ENCODE data around the gene ZGPAT. TPM values are rescaled to one million over a fixed set of nuclear protein-coding genes. Genes with fewer than 3 reads are reported as not detected.
A peak's percentile ranks its signal among the peaks of the same experiment; 100 is the strongest.
"Not testable (repeated sequence)": the region's sequence is repeated elsewhere in the genome, so short reads cannot be mapped to it uniquely, and the experiment has no call there.

ZGPAT gene
- total RNA-seq, 6 experiments from 2014 or later, result 18.3 to 22.9 (median 19.6) TPM

DNA sequence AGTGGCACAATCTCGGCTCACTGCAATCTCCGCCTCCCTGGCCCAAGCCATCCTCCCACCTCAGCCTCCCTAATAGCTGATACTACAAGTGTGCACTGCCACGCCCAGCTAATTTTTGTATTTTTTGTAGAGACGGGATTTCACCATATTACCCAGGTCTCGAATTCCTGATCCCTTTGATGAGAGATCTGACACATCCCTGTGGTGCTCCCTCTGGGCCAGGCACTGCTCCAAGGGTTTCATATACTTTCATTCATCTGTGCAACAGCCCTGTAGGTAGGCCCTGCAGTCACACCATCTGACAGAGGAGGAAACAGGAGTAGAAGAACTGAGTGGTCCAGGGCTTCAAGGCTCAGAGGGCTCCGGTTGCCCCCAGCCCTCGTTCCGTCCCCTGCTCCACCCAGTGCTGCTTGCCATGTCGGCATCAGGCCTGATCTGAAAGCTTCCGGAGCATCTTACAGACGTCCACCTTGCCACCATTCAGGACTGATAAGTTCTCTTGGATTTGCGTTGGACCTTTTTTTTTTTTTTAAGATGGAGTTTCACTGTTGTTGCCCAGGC lies 3.3 kb downstream of the ZGPAT start:
- Mint-ChIP-seq H3K27me3 (ENCODE audit: insufficient read depth) (peaks cover 2% of the 10 kb centered on the region; the same call in 1 of the 2 replicates), H3K27ac (no peak overlapping the region), H3K4me3 (peak overlapping the region; percentile 53; the same call in 1 of the 2 replicates), H3K9me3 (peaks cover 24% of the 10 kb centered on the region), H3K4me1 (ENCODE audit: low read depth) (peaks cover 26% of the 10 kb centered on the region), H3K36me3 (ENCODE audit: low read depth) (peaks cover 64% of the 10 kb centered on the region)
- TF ChIP-seq, protein P1, sequence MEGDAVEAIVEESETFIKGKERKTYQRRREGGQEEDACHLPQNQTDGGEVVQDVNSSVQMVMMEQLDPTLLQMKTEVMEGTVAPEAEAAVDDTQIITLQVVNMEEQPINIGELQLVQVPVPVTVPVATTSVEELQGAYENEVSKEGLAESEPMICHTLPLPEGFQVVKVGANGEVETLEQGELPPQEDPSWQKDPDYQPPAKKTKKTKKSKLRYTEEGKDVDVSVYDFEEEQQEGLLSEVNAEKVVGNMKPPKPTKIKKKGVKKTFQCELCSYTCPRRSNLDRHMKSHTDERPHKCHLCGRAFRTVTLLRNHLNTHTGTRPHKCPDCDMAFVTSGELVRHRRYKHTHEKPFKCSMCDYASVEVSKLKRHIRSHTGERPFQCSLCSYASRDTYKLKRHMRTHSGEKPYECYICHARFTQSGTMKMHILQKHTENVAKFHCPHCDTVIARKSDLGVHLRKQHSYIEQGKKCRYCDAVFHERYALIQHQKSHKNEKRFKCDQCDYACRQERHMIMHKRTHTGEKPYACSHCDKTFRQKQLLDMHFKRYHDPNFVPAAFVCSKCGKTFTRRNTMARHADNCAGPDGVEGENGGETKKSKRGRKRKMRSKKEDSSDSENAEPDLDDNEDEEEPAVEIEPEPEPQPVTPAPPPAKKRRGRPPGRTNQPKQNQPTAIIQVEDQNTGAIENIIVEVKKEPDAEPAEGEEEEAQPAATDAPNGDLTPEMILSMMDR (IDR thresholded peaks at IDR 0.05), result no peak
- no peak for DNase-seq

DNA sequence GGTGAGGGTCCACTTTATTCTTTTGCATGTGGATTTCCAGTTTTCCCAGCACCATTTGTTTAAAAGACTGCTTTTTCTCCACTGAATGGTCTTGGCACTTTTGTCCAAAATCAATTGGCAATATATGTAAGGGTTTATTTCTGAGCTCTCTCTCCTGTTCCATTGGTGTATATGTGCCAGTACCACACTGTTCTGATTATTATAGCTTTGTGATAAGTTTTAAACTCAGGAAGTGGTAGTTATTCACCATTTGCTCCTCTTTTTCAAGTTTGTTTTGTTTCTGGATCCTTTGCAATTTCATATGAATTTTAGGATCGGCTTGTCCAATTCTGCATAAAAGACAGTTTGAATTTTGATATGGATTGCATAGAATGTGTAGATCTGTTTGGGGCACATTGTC lies 4.4 kb downstream of the ZGPAT start:
- TF ChIP-seq, protein P1 (IDR thresholded peaks at IDR 0.05), result no peak
- H3K4me3 Mint-ChIP-seq, result no peak overlapping the region
- no peak overlapping the region for H3K27ac Mint-ChIP-seq
- peaks cover 64% of the 10 kb centered on the region for H3K36me3 Mint-ChIP-seq (ENCODE audit: low read depth)
- DNase-seq, result no peak
- H3K9me3 Mint-ChIP-seq, result peaks cover 28% of the 10 kb centered on the region
- H3K27me3 Mint-ChIP-seq (ENCODE audit: insufficient read depth), result peaks cover under 1% of the 10 kb centered on the region; the same call in 1 of the 2 replicates
- peaks cover 16% of the 10 kb centered on the region for H3K4me1 Mint-ChIP-seq (ENCODE audit: low read depth)

DNA sequence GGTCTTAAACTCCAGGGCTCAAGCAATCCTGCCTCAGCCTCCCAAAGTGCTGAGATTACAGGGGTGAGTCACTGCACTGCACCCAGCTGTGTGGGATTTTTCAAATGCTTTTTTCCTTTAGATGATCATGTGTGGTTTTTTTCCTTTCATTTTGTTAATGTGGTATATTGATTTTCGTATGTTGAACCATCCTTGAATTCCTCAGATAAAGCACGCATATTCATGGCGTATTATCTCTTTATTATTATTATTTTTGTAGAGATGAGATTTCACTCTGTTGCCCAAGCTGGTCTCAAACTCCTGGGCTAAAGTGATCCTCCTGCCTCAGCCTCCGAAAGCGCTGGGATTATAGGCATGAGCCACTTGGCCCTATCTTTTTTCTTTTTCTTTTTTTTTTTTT lies 7.0 kb downstream of the ZGPAT start:
- H3K27me3 Mint-ChIP-seq (ENCODE audit: insufficient read depth), result no peaks in the 10 kb centered on the region; the same call in 1 of the 2 replicates
- H3K36me3 Mint-ChIP-seq (ENCODE audit: low read depth), result peaks cover 73% of the 10 kb centered on the region
- TF ChIP-seq, protein P1 (IDR thresholded peaks at IDR 0.05), result no peak
- no peak for DNase-seq
- H3K27ac Mint-ChIP-seq, result no peak overlapping the region
- H3K4me3 Mint-ChIP-seq, result no peak overlapping the region
- peaks cover 6% of the 10 kb centered on the region for H3K4me1 Mint-ChIP-seq (ENCODE audit: low read depth)
- H3K9me3 Mint-ChIP-seq, result peaks cover 34% of the 10 kb centered on the region

DNA sequence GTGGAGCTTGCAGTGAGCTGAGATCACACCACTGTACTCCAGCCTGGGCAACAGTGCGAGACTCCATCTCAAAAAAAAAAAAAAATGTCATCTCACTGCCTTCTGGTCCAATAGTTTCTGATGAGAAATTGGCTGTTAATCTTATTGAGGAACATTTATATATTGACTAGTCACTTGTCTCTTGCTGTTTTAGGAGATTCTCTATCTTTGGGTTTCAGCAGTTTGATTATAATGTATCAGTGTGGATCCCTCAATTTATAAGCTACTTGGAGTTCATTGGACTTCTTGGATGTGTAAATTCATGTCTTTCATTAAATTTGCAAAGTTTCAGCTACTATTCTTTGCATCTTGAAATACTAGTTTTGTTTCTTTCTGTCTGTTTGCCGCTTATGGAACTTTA lies 11.2 kb downstream of the ZGPAT start:
- TF ChIP-seq, protein P1 (IDR thresholded peaks at IDR 0.05), result no peak
- Mint-ChIP-seq H3K4me3 (no peak overlapping the region), H3K36me3 (ENCODE audit: low read depth) (peaks cover 55% of the 10 kb centered on the region), H3K27ac (no peak overlapping the region), H3K27me3 (ENCODE audit: insufficient read depth) (no peaks in the 10 kb centered on the region; the same call in 1 of the 2 replicates), H3K4me1 (ENCODE audit: low read depth) (no peaks in the 10 kb centered on the region), H3K9me3 (peaks cover 26% of the 10 kb centered on the region)
- no peak for DNase-seq

DNA sequence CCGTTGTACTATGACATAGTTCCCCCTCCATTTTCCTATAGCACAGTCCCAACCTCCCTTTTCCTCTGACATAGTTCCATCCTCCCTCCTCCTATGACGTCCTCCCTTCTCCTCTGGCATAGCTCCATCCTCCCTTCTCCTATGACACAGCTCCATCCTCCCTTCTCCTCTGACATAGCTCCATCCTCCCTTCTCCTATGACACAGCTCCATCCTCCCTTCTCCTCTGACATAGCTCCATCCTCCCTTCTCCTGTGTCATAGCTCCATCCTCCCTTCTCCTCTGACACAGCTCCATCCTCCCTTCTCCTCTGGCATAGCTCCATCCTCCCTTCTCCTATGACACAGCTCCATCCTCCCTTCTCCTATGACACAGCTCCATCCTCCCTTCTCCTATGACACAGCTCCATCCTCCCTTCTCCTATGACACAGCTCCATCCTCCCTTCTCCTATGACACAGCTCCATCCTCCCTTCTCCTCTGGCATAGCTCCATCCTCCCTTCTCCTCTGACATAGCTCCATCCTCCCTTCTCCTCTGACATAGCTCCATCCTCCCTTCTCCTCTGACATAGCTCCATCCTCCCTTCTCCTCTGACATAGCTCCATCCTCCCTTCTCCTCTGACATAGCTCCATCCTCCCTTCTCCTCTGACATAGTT lies 15.3 kb downstream of the ZGPAT start:
- Mint-ChIP-seq H3K9me3 (peaks cover 14% of the 10 kb centered on the region), H3K36me3 (ENCODE audit: low read depth) (peaks cover 42% of the 10 kb centered on the region)
- not testable (repeated sequence) for H3K27ac Mint-ChIP-seq; H3K27me3 Mint-ChIP-seq (ENCODE audit: insufficient read depth); DNase-seq; H3K4me3 Mint-ChIP-seq; H3K4me1 Mint-ChIP-seq (ENCODE audit: low read depth)

DNA sequence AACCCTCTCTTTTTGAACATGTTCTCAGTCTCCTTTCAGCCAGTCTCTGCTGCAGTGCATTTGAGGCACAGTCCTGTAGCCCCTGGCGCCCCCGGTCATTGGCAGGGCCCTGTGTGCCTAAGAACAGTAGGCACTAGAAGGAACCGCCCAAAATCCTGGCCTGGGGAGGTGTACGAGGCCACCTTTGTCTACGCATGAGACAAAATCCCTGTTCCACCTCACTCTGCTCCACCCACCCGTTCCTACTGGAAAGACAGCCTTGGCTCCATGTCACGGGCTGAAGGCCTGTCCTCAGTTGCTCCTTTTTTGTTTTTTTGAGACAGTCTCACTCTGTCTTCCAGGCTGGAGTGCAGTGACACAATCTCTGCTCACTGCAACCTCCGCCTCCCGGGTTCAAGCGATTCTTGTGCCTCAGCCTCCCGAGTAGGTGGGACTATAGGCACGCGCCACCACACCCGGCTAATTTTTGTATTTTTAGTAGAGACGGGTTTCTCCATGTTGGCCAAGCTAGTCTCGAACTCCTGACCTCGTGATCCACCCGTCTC lies 22.4 kb downstream of the ZGPAT start:
- peaks cover 24% of the 10 kb centered on the region for H3K36me3 Mint-ChIP-seq (ENCODE audit: low read depth)
- not testable (repeated sequence) for DNase-seq; H3K4me3 Mint-ChIP-seq; H3K9me3 Mint-ChIP-seq; H3K27me3 Mint-ChIP-seq (ENCODE audit: insufficient read depth); H3K4me1 Mint-ChIP-seq (ENCODE audit: low read depth); H3K27ac Mint-ChIP-seq

Measured in HFFc6 (cell line).